Uterus (tissue), 4 donors: ENCODE data around the gene UPK1A. TPM values are rescaled to one million over a fixed set of nuclear protein-coding genes. Genes with fewer than 3 reads are reported as not detected.
"Not testable (repeated sequence)": the region's sequence is repeated elsewhere in the genome, so short reads cannot be mapped to it uniquely, and the experiment has no call there.

Source experiments
- DNase-seq, 2 donors: peaks; one replicate each; pipeline ENCODE4 v3.0.0-alpha.2; 2019 to 2020
- H3K27ac ChIP-seq, 2 donors: fragments of 200-600 bp; sonication (generic); 1 replicate in 1 of 2; 2 replicates in 1 of 2; pipeline ENCODE4 v1.5.1; 2016 to 2018
- H3K27me3 ChIP-seq, 2 donors: fragments of 200-600 bp; sonication (generic); one replicate each; pipeline ENCODE4 v1.5.1; 2018 to 2019; ENCODE audit warnings: control low read depth in 1 of 2
- H3K36me3 ChIP-seq, 2 donors: fragments of 200-600 bp; sonication (generic); one replicate each; pipeline ENCODE4 v1.5.1; 2019; ENCODE audit warnings: control low read depth in 1 of 2
- H3K4me1 ChIP-seq, 2 donors: fragments of 200-600 bp; sonication (generic); one replicate each; pipeline ENCODE4 v1.5.1; 2018 to 2019; ENCODE audit warnings: control low read depth in 1 of 2
- H3K4me3 ChIP-seq, 2 donors: fragments of 200-600 bp; sonication (generic); 1 replicate in 1 of 2; 2 replicates in 1 of 2; pipeline ENCODE4 v1.5.1; 2018 to 2019; ENCODE audit warnings: mild to moderate bottlenecking in 1 of 2
- H3K9me3 ChIP-seq, 2 donors: fragments of 200-600 bp; sonication (generic); one replicate each; pipeline ENCODE4 v1.5.1; 2019; ENCODE audit warnings: control low read depth in 1 of 2
- POLR2A ChIP-seq, 2 donors: fragments of 450-650 bp; IDR thresholded peaks; one replicate each; pipeline ENCODE4 v1.6.1; 2016; ENCODE audit warnings: antibody characterized with exemption in 2 of 2, mild to moderate bottlenecking in 1 of 2, moderate library complexity in 1 of 2
- intact Hi-C: fragments of 100-400 bp; cut with DNase I; formaldehyde crosslinking; loops from one replicate; pipeline ENCODE4 v1.15.1; 2023; ENCODE audit warnings: low total_unique reads
- total RNA-seq, 4 donors: library from RNA; depleted of rRNA in 3 of 4; stranded (reverse); fragments of >200 nt in 3 of 4; gene quantifications; one replicate each; pipeline versions ENCODE4 v1.1.0 to v1.2.4, GENCODE V29; 2014 to 2023
- TF ChIP-seq, protein P1 (sequence below), 4 experiments: fragments of 200-600 bp in 2 of 4; fragments of 450-650 bp in 2 of 4; sonication (generic) in 2 of 4; IDR thresholded peaks; one replicate each; pipeline ENCODE4 v1.5.1; 2016 to 2019; ENCODE audit warnings: antibody characterized with exemption in 4 of 4, mild to moderate bottlenecking in 2 of 4, moderate library complexity in 1 of 4
- donor health status: DM: yes; HTN: yes; CAD: no.

UPK1A gene
- total RNA-seq, 4 donors from 2014 or later, result 0.91 TPM; not detected in 3

DNA sequence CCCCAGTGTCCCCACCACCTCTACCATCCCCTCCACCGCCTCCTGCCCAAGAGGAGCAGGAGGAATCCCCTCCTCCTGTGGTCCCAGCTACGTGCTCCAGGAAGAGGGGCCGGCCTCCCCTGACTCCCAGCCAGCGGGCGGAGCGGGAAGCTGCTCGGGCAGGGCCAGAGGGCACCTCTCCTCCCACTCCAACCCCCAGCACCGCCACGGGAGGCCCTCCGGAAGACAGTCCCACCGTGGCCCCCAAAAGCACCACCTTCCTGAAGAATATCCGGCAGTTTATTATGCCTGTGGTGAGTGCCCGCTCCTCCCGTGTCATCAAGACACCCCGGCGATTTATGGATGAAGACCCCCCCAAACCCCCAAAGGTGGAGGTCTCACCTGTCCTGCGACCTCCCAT lies 54.3 kb downstream of the UPK1A start:
- H3K27me3 ChIP-seq, result no peaks in the 10 kb centered on the region
- no peak overlapping the region for H3K27ac ChIP-seq
- H3K36me3 ChIP-seq, result no peaks in the 10 kb centered on the region
- H3K9me3 ChIP-seq, result no peaks in the 10 kb centered on the region
- DNase-seq, result no peak
- intact Hi-C loops, result no loop called here
- no peak overlapping the region for H3K4me3 ChIP-seq
- TF ChIP-seq, protein P1, sequence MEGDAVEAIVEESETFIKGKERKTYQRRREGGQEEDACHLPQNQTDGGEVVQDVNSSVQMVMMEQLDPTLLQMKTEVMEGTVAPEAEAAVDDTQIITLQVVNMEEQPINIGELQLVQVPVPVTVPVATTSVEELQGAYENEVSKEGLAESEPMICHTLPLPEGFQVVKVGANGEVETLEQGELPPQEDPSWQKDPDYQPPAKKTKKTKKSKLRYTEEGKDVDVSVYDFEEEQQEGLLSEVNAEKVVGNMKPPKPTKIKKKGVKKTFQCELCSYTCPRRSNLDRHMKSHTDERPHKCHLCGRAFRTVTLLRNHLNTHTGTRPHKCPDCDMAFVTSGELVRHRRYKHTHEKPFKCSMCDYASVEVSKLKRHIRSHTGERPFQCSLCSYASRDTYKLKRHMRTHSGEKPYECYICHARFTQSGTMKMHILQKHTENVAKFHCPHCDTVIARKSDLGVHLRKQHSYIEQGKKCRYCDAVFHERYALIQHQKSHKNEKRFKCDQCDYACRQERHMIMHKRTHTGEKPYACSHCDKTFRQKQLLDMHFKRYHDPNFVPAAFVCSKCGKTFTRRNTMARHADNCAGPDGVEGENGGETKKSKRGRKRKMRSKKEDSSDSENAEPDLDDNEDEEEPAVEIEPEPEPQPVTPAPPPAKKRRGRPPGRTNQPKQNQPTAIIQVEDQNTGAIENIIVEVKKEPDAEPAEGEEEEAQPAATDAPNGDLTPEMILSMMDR (IDR thresholded peaks at IDR 0.05), result no peak
- no peak for TF ChIP-seq POLR2A (IDR thresholded peaks at IDR 0.05)
- H3K4me1 ChIP-seq, result peaks cover 5% of the 10 kb centered on the region in 2 donors

GRCh38 chr19:35721374-35721773 lies 55.1 kb downstream of the UPK1A start:
- no peaks in the 10 kb centered on the region for H3K27me3 ChIP-seq
- no peak overlapping the region for H3K4me3 ChIP-seq
- no peaks in the 10 kb centered on the region for H3K9me3 ChIP-seq
- no peak overlapping the region for H3K27ac ChIP-seq
- intact Hi-C loops, result no loop called here
- H3K4me1 ChIP-seq, result no peaks in the 10 kb centered on the region
- TF ChIP-seq POLR2A (IDR thresholded peaks at IDR 0.05), result no peak
- TF ChIP-seq, protein P1 (IDR thresholded peaks at IDR 0.05), result no peak
- no peaks in the 10 kb centered on the region for H3K36me3 ChIP-seq
- DNase-seq, result no peak

- no peak overlapping the region for H3K27ac ChIP-seq
- H3K4me3 ChIP-seq, result no peak overlapping the region
- intact Hi-C loops, result no loop called here
- H3K27me3 ChIP-seq, result no peaks in the 10 kb centered on the region
- no peaks in the 10 kb centered on the region for H3K9me3 ChIP-seq
- no peaks in the 10 kb centered on the region for H3K4me1 ChIP-seq
- DNase-seq, result no peak
- TF ChIP-seq, protein P1 (IDR thresholded peaks at IDR 0.05), result no peak
- no peak for TF ChIP-seq POLR2A (IDR thresholded peaks at IDR 0.05)
- H3K36me3 ChIP-seq, result no peaks in the 10 kb centered on the region
Measured at GRCh38 chr19:35722461-35722860, 56.1 kb downstream of the UPK1A start.

- Histone ChIP-seq H3K27ac (no peak overlapping the region), H3K36me3 (no peaks in the 10 kb centered on the region), H3K27me3 (no peaks in the 10 kb centered on the region), H3K9me3 (no peaks in the 10 kb centered on the region), H3K4me1 (no peaks in the 10 kb centered on the region), H3K4me3 (no peak overlapping the region)
- intact Hi-C loops, result no loop called here
- no peak for DNase-seq
- TF ChIP-seq POLR2A (IDR thresholded peaks at IDR 0.05), result no peak
- TF ChIP-seq, protein P1 (IDR thresholded peaks at IDR 0.05), result no peak
Measured at GRCh38 chr19:35722897-35723296, 56.6 kb downstream of the UPK1A start.

- Histone ChIP-seq H3K27ac (no peak overlapping the region), H3K4me1 (no peaks in the 10 kb centered on the region), H3K9me3 (no peaks in the 10 kb centered on the region), H3K27me3 (no peaks in the 10 kb centered on the region), H3K4me3 (no peak overlapping the region), H3K36me3 (no peaks in the 10 kb centered on the region)
- intact Hi-C loops, result no loop called here
- no peak for DNase-seq
- no peak for TF ChIP-seq POLR2A (IDR thresholded peaks at IDR 0.05)
- TF ChIP-seq, protein P1 (IDR thresholded peaks at IDR 0.05), result no peak
Measured at GRCh38 chr19:35723671-35724070, 57.4 kb downstream of the UPK1A start.

DNA sequence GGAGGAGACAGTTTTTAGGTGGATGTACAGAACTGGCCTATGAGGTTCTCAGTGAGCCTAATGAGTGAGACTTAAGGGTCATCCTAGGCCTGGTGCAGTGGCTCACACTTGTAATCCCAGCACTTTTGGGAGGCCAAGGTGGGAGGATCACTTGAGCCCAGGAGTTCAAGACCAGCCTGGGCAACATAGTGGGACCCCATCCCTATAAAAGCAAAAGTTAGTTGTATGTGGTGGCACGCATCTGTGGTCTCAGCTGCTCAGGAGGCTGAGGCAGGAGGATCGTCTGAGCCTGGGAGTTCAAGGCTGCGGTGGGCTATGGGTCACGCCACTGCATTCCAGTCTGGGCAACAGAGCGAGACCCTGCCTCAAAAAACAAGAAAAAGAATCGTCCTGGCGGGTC lies 57.8 kb downstream of the UPK1A start:
- not testable (repeated sequence) for H3K36me3 ChIP-seq, H3K27me3 ChIP-seq

More for the DNA sequence above, 57.8 kb downstream of the UPK1A start:
- H3K9me3 ChIP-seq, H3K27ac ChIP-seq, H3K4me1 ChIP-seq, intact Hi-C loops, DNase-seq, H3K4me3 ChIP-seq: not testable (repeated sequence)
